ENCODE data around the gene NR6A1.
"Not testable (repeated sequence)": the region's sequence is repeated elsewhere in the genome, so short reads cannot be mapped to it uniquely, and the experiment has no call there.

Gene NR6A1

GRCh38 chr9:124776954-124777648, 6.0 kb upstream of the NR6A1 start, which contains the start of gene OLFML2A:
Gene OLFML2A, plus strand, starts transcription at chr9:124777133. Its CDS starts 138 bp downstream, at chr9:124777271.
- H3K4me1 ChIP-seq = peaks cover 0 to 31% (median 17%) of the 10 kb centered on the region in 4 donors

GRCh38 chr9:124776618-124776953, 5.5 kb upstream of the NR6A1 start:
- H3K4me3 ChIP-seq = peak overlapping the region; percentile 44 to 54
- H3K27ac ChIP-seq = peak overlapping the region in 1 of 2 donors; percentile 6
- intact Hi-C loops (cut with DNase I; ENCODE audit: low total_unique reads) = no loop called here
- peaks cover 0 to 35% of the 10 kb centered on the region in 2 donors for H3K27me3 ChIP-seq
- peaks cover 0 to 36% (median 20%) of the 10 kb centered on the region in 4 donors for H3K4me1 ChIP-seq
- no peaks in the 10 kb centered on the region for H3K9me3 ChIP-seq
- TF ChIP-seq CTCF (IDR thresholded peaks at IDR 0.05) = no peak
- no peaks in the 10 kb centered on the region for H3K36me3 ChIP-seq
- DNase-seq = no peak

More at GRCh38 chr9:124776954-124777648, 6.0 kb upstream of the NR6A1 start, which contains the start of gene OLFML2A:
- Histone ChIP-seq H3K27ac (peak within 1 kb of the TSS in 1 of 2 donors; percentile 6), H3K4me3 (peak within 1 kb of the TSS; percentile 44 to 54), H3K36me3 (no peaks in the 10 kb centered on the region), H3K27me3 (peaks cover 0 to 35% of the 10 kb centered on the region in 2 donors), H3K9me3 (no peaks in the 10 kb centered on the region)
- intact Hi-C loops (cut with DNase I; ENCODE audit: low total_unique reads) = no loop called here
- no peak for TF ChIP-seq CTCF (IDR thresholded peaks at IDR 0.05)
- DNase-seq = peak in 1 of 2 donors; percentile 63

GRCh38 chr9:124774129-124774978, 3.2 kb upstream of the NR6A1 start:
- intact Hi-C loops (cut with DNase I; ENCODE audit: low total_unique reads) = loop anchor here (5.0 kb wide), 2 partner anchors 357 to 598 kb away; partner anchors contain the start of gene PSMB7
- TF ChIP-seq CTCF (IDR thresholded peaks at IDR 0.05) = peak; percentile 67 to 80
- Histone ChIP-seq H3K4me3 (no peak overlapping the region), H3K4me1 (peaks cover 0 to 46% (median 33%) of the 10 kb centered on the region in 4 donors), H3K27me3 (peaks cover 0 to 52% of the 10 kb centered on the region in 2 donors), H3K9me3 (no peaks in the 10 kb centered on the region), H3K36me3 (no peaks in the 10 kb centered on the region), H3K27ac (no peak overlapping the region)
- DNase-seq = peak; percentile 75 to 82

- Histone ChIP-seq H3K27me3 (peaks cover 0 to 53% of the 10 kb centered on the region in 2 donors), H3K27ac (no peak overlapping the region), H3K4me3 (no peak overlapping the region), H3K9me3 (no peaks in the 10 kb centered on the region), H3K4me1 (peaks cover 0 to 43% (median 31%) of the 10 kb centered on the region in 4 donors), H3K36me3 (no peaks in the 10 kb centered on the region)
- no peak for DNase-seq
- intact Hi-C loops (cut with DNase I; ENCODE audit: low total_unique reads) = loop anchor here (2.0 to 5.0 kb wide), 3 partner anchors 79 to 599 kb away; partner anchors contain the start of genes PSMB7 and WDR38
- TF ChIP-seq CTCF (IDR thresholded peaks at IDR 0.05) = no peak
Observed at GRCh38 chr9:124773473-124774128, 2.5 kb upstream of the NR6A1 start.

- Histone ChIP-seq H3K27me3 (peaks cover 0 to 59% of the 10 kb centered on the region in 2 donors), H3K4me1 (peaks cover 0 to 43% (median 31%) of the 10 kb centered on the region in 4 donors)
- not testable (repeated sequence) for DNase-seq, H3K27ac ChIP-seq, H3K36me3 ChIP-seq, H3K9me3 ChIP-seq, H3K4me3 ChIP-seq
- intact Hi-C loops (cut with DNase I; ENCODE audit: low total_unique reads) = loop anchor here (2.0 to 5.0 kb wide), 3 partner anchors 80 to 599 kb away; partner anchors contain the start of genes PSMB7 and WDR38
Observed at GRCh38 chr9:124772877-124773276, 1.8 kb upstream of the NR6A1 start.

Measured in tibial artery (tissue), 4 donors.